ENCODE measurements around the gene GAS6. TPM values are rescaled to one million over a fixed set of nuclear protein-coding genes. Genes with fewer than 3 reads are reported as not detected.
A peak's percentile ranks its signal among the peaks of the same experiment; 100 is the strongest.
"Not testable (repeated sequence)": the region's sequence is repeated elsewhere in the genome, so short reads cannot be mapped to it uniquely, and the experiment has no call there.

GAS6 gene
- total and polyA plus RNA-seq, 7 experiments from 2014 or later, result 0.38 to 5.5 (median 3.0) TPM; not detected in 1

GRCh38 chr13:113869263-113869662 is 5.4 kb upstream of the GAS6 start:
- CTCF ChIA-PET, result no interaction called here
- POLR2A ChIA-PET, result no interaction called here
- H3K4me3 ChIP-seq (ENCODE audit: low read length), result no peak overlapping the region

GRCh38 chr13:113867913-113868312 is 4.0 kb upstream of the GAS6 start:
- CTCF ChIA-PET; POLR2A ChIA-PET; H3K4me3 Mint-ChIP-seq; intact Hi-C loops (cut with micrococcal nuclease); H3K9me3 Mint-ChIP-seq; H3K27ac Mint-ChIP-seq; H3K36me3 ChIP-seq (ENCODE audit: control insufficient read depth in 2 of 3, insufficient read depth in 3 of 3, low read length in 3 of 3); H3K4me1 Mint-ChIP-seq; H3K4me1 ChIP-seq (ENCODE audit: control insufficient read depth in 2 of 2, insufficient read depth in 2 of 2, low read length in 2 of 2); H3K4me3 ChIP-seq (ENCODE audit: low read length); H3K27ac ChIP-seq (ENCODE audit: low read depth, low read length); H3K36me3 Mint-ChIP-seq; ATAC-seq; H3K9me3 ChIP-seq (ENCODE audit: control insufficient read depth in 2 of 3, low read length in 3 of 3); DNase-seq: not testable (repeated sequence)
- H3K27me3 Mint-ChIP-seq, result peaks cover 46 to 69% (median 63%) of the 10 kb centered on the region in 5 donors
- H3K27me3 ChIP-seq (ENCODE audit: control insufficient read depth in 2 of 2, insufficient read depth in 2 of 2, low read length in 2 of 2), result peaks cover under 1 to 11% of the 10 kb centered on the region in 2 donors

More at GRCh38 chr13:113869263-113869662, 5.4 kb upstream of the GAS6 start:
- no peaks in the 10 kb centered on the region for H3K4me1 ChIP-seq (ENCODE audit: control insufficient read depth in 2 of 2, insufficient read depth in 2 of 2, low read length in 2 of 2)
- Mint-ChIP-seq H3K4me1 (peaks cover 5 to 7% (median 5%) of the 10 kb centered on the region in 7 donors), H3K4me3 (no peak overlapping the region), H3K27ac (no peak overlapping the region), H3K27me3 (peaks cover 50 to 70% (median 65%) of the 10 kb centered on the region in 5 donors), H3K36me3 (peaks cover 0 to 3% (median 0%) of the 10 kb centered on the region in 5 donors), H3K9me3 (peaks cover 0 to 13% (median 2%) of the 10 kb centered on the region in 11 donors)
- H3K27ac ChIP-seq (ENCODE audit: low read depth, low read length), result no peak overlapping the region
- no peak for DNase-seq
- no peaks in the 10 kb centered on the region for H3K36me3 ChIP-seq (ENCODE audit: control insufficient read depth in 2 of 3, insufficient read depth in 3 of 3, low read length in 3 of 3)
- intact Hi-C loops (cut with micrococcal nuclease), result no loop called here
- peaks cover 0 to 9% of the 10 kb centered on the region in 2 donors for H3K27me3 ChIP-seq (ENCODE audit: control insufficient read depth in 2 of 2, insufficient read depth in 2 of 2, low read length in 2 of 2)
- ATAC-seq, result no peak
- no peaks in the 10 kb centered on the region for H3K9me3 ChIP-seq (ENCODE audit: control insufficient read depth in 2 of 3, low read length in 3 of 3)

GRCh38 chr13:113865427-113865826 is 1.6 kb upstream of the GAS6 start:
- H3K27me3 ChIP-seq (ENCODE audit: control insufficient read depth in 2 of 2, insufficient read depth in 2 of 2, low read length in 2 of 2), result peaks cover 6 to 17% of the 10 kb centered on the region in 2 donors
- POLR2A ChIA-PET, result interaction anchor here (0.7 kb wide), 1 partner anchor 9 kb away, joined by 5 read pairs; no protein-coding TSS in a partner anchor
- H3K27ac Mint-ChIP-seq, result no peak overlapping the region
- H3K27ac ChIP-seq (ENCODE audit: low read depth, low read length), result no peak overlapping the region
- peaks cover 6 to 16% (median 13%) of the 10 kb centered on the region in 7 donors for H3K4me1 Mint-ChIP-seq
- H3K27me3 Mint-ChIP-seq, result peaks cover 46 to 66% (median 53%) of the 10 kb centered on the region in 5 donors
- no peak overlapping the region for H3K4me3 ChIP-seq (ENCODE audit: low read length)
- peaks cover 0 to 5% of the 10 kb centered on the region in 2 donors for H3K4me1 ChIP-seq (ENCODE audit: control insufficient read depth in 2 of 2, insufficient read depth in 2 of 2, low read length in 2 of 2)
- CTCF ChIA-PET, result no interaction called here
- H3K4me3 Mint-ChIP-seq, result peak overlapping the region in 9 of 10 donors; percentile 16 to 86 (median 43)
- DNase-seq (no peak), ATAC-seq (no peak)
- peaks cover 0 to 6% (median 2%) of the 10 kb centered on the region in 11 donors for H3K9me3 Mint-ChIP-seq
- H3K36me3 ChIP-seq (ENCODE audit: control insufficient read depth in 2 of 3, insufficient read depth in 3 of 3, low read length in 3 of 3), result no peaks in the 10 kb centered on the region
- no peaks in the 10 kb centered on the region for H3K9me3 ChIP-seq (ENCODE audit: control insufficient read depth in 2 of 3, low read length in 3 of 3)
- intact Hi-C loops (cut with micrococcal nuclease), result no loop called here
- H3K36me3 Mint-ChIP-seq, result peaks cover 0 to 3% (median 0%) of the 10 kb centered on the region in 5 donors

- no peak overlapping the region for H3K4me3 ChIP-seq (ENCODE audit: low read length)
- peaks cover 0 to 6% (median 2%) of the 10 kb centered on the region in 11 donors for H3K9me3 Mint-ChIP-seq
- ATAC-seq (no peak), DNase-seq (no peak)
- peaks cover 6 to 17% of the 10 kb centered on the region in 2 donors for H3K27me3 ChIP-seq (ENCODE audit: control insufficient read depth in 2 of 2, insufficient read depth in 2 of 2, low read length in 2 of 2)
- peaks cover 46 to 62% (median 49%) of the 10 kb centered on the region in 5 donors for H3K27me3 Mint-ChIP-seq
- POLR2A ChIA-PET, result no interaction called here
- H3K4me3 Mint-ChIP-seq, result peak overlapping the region; percentile 75 to 86 (median 82)
- peaks cover 0 to 3% (median 0%) of the 10 kb centered on the region in 5 donors for H3K36me3 Mint-ChIP-seq
- peaks cover 0 to 5% of the 10 kb centered on the region in 2 donors for H3K4me1 ChIP-seq (ENCODE audit: control insufficient read depth in 2 of 2, insufficient read depth in 2 of 2, low read length in 2 of 2)
- H3K36me3 ChIP-seq (ENCODE audit: control insufficient read depth in 2 of 3, insufficient read depth in 3 of 3, low read length in 3 of 3), result no peaks in the 10 kb centered on the region
- no peak overlapping the region for H3K27ac ChIP-seq (ENCODE audit: low read depth, low read length)
- intact Hi-C loops (cut with micrococcal nuclease), result loop anchor here in 1 of 2 donors (5.0 kb wide), 1 partner anchor 47 kb away; no protein-coding TSS in a partner anchor
- peaks cover 6 to 16% (median 14%) of the 10 kb centered on the region in 7 donors for H3K4me1 Mint-ChIP-seq
- no peak overlapping the region for H3K27ac Mint-ChIP-seq
- H3K9me3 ChIP-seq (ENCODE audit: control insufficient read depth in 2 of 3, low read length in 3 of 3), result no peaks in the 10 kb centered on the region
- CTCF ChIA-PET, result no interaction called here
Observed at GRCh38 chr13:113864273-113864890, 506 bp upstream of the GAS6 start.

GRCh38 chr13:113862931-113863523 is 849 bp downstream of the GAS6 start:
- CTCF ChIA-PET, result interaction anchor here (0.7 kb wide), 1 partner anchor 8 kb away, joined by 3 read pairs; no protein-coding TSS in a partner anchor
- no peak overlapping the region for H3K27ac ChIP-seq (ENCODE audit: low read depth, low read length)
- H3K9me3 ChIP-seq (ENCODE audit: control insufficient read depth in 2 of 3, low read length in 3 of 3), result no peaks in the 10 kb centered on the region
- Mint-ChIP-seq H3K9me3 (peaks cover 0 to 16% (median 1%) of the 10 kb centered on the region in 11 donors), H3K4me1 (peaks cover 6 to 16% (median 14%) of the 10 kb centered on the region in 7 donors), H3K27ac (no peak overlapping the region), H3K27me3 (peaks cover 39 to 54% (median 42%) of the 10 kb centered on the region in 5 donors), H3K36me3 (peaks cover 0 to 3% (median 0%) of the 10 kb centered on the region in 5 donors), H3K4me3 (peak overlapping the region in 9 of 10 donors; percentile 34 to 87 (median 65))
- no peaks in the 10 kb centered on the region for H3K36me3 ChIP-seq (ENCODE audit: control insufficient read depth in 2 of 3, insufficient read depth in 3 of 3, low read length in 3 of 3)
- H3K4me3 ChIP-seq (ENCODE audit: low read length), result no peak overlapping the region
- peaks cover 0 to 5% of the 10 kb centered on the region in 2 donors for H3K4me1 ChIP-seq (ENCODE audit: control insufficient read depth in 2 of 2, insufficient read depth in 2 of 2, low read length in 2 of 2)
- H3K27me3 ChIP-seq (ENCODE audit: control insufficient read depth in 2 of 2, insufficient read depth in 2 of 2, low read length in 2 of 2), result peaks cover 6 to 17% of the 10 kb centered on the region in 2 donors
- intact Hi-C loops (cut with micrococcal nuclease), result loop anchor here in 1 of 2 donors (5.0 kb wide), 1 partner anchor 46 kb away; no protein-coding TSS in a partner anchor
- ATAC-seq (peak; percentile 51), DNase-seq (peak in 1 of 9 donors; percentile 33)
- POLR2A ChIA-PET, result no interaction called here

- no peak for ATAC-seq
- intact Hi-C loops (cut with micrococcal nuclease), result loop anchor here in 1 of 2 donors (5.0 kb wide), 1 partner anchor 45 kb away; no protein-coding TSS in a partner anchor
- DNase-seq, result no peak
Observed at GRCh38 chr13:113862191-113862930, 1.5 kb downstream of the GAS6 start.

More at GRCh38 chr13:113862191-113862930, 1.5 kb downstream of the GAS6 start:
- no peaks in the 10 kb centered on the region for H3K9me3 ChIP-seq (ENCODE audit: control insufficient read depth in 2 of 3, low read length in 3 of 3)
- ChIA-PET CTCF (interaction anchor here (0.7 kb wide), 1 partner anchor 8 kb away, joined by 3 read pairs; no protein-coding TSS in a partner anchor), POLR2A (interaction anchor here (0.5 kb wide), 1 partner anchor 13 kb away, joined by 4 read pairs; no protein-coding TSS in a partner anchor)
- H3K4me3 Mint-ChIP-seq, result peak overlapping the region; percentile 62 to 87 (median 76)
- peaks cover 0 to 3% (median 0%) of the 10 kb centered on the region in 5 donors for H3K36me3 Mint-ChIP-seq
- peaks cover 0 to 15% (median 0%) of the 10 kb centered on the region in 11 donors for H3K9me3 Mint-ChIP-seq
- H3K4me3 ChIP-seq (ENCODE audit: low read length), result no peak overlapping the region
- H3K27me3 Mint-ChIP-seq, result peaks cover 34 to 49% (median 40%) of the 10 kb centered on the region in 5 donors
- no peak overlapping the region for H3K27ac ChIP-seq (ENCODE audit: low read depth, low read length)
- H3K36me3 ChIP-seq (ENCODE audit: control insufficient read depth in 2 of 3, insufficient read depth in 3 of 3, low read length in 3 of 3), result no peaks in the 10 kb centered on the region
- peaks cover 0 to 5% of the 10 kb centered on the region in 2 donors for H3K4me1 ChIP-seq (ENCODE audit: control insufficient read depth in 2 of 2, insufficient read depth in 2 of 2, low read length in 2 of 2)
- peaks cover 6 to 16% (median 14%) of the 10 kb centered on the region in 7 donors for H3K4me1 Mint-ChIP-seq
- H3K27me3 ChIP-seq (ENCODE audit: control insufficient read depth in 2 of 2, insufficient read depth in 2 of 2, low read length in 2 of 2), result peaks cover 6 to 17% of the 10 kb centered on the region in 2 donors
- no peak overlapping the region for H3K27ac Mint-ChIP-seq

Data from naive thymus-derived CD4-positive, alpha-beta T cell (primary cell).